ENCODE data around the gene RBM42. TPM values are rescaled to one million over a fixed set of nuclear protein-coding genes. Genes with fewer than 3 reads are reported as not detected.

Gene RBM42
- total RNA-seq, 1 donor from 2014 or later, result 114 TPM

DNA sequence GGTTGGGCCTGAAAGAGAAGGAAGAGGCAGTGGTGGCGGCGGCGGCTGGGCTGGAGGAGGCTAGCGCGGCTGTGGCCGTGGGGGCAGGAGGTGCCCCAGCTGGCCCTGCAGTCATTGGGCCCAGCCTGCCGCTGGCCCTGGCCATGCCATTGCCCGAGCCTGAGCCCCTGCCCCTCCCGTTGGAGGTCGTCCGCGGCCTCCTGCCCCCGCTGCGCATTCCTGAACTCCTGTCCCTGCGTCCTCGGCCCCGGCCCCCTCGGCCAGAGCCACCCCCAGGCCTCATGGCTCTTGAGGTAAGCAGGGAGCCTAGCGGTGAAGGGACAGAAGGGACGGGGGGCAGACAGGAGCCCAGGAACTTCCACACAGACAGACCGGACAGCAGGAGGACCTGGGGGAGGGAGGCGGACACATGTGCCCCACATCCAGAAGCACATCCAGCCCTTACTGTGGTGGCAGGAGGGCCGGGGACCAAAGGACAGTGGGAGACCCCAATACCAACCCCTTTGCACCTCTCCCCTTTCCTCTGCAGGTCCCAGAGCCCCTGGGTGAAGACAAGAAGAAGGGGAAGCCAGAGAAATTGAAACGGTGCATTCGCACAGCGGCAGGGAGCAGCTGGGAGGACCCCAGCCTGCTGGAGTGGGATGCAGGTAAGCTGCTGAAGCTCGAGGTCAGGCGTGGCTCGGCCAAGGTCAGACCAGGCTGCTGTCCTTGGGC, 5.0 kb downstream of the RBM42 start:
- Mint-ChIP-seq H3K4me3 (no peak overlapping the region), H3K4me1 (peaks cover 15% of the 10 kb centered on the region), H3K36me3 (ENCODE audit: low read depth) (peaks cover 58% of the 10 kb centered on the region), H3K9me3 (no peaks in the 10 kb centered on the region), H3K27ac (no peak overlapping the region), H3K27me3 (peaks cover under 1% of the 10 kb centered on the region)
- intact Hi-C loops (cut with micrococcal nuclease), result no loop called here
- no peak for DNase-seq

DNA sequence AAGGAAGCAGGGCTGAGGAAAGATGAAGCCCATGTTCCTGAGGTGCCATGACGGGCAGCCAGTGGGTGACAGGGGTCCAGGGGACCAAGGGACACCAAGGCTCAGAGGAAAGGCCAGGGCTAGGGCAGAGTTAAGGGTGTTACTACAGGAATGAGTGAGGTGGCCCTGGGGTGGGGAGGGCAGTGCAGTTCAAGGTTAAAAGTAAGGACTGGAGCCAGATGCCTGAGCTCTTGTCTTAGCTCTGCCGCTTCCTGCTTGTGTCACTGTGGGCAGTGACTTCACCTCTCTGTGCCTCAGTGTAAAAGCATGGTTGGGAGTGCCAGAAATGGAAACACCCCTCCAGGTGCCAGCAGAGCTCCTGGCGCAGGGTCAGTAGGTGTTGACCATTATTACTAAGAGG, 7.8 kb downstream of the RBM42 start:
- intact Hi-C loops (cut with micrococcal nuclease), result no loop called here
- Mint-ChIP-seq H3K27me3 (no peaks in the 10 kb centered on the region), H3K36me3 (ENCODE audit: low read depth) (peaks cover 47% of the 10 kb centered on the region), H3K4me1 (peaks cover 15% of the 10 kb centered on the region), H3K4me3 (no peak overlapping the region), H3K27ac (no peak overlapping the region), H3K9me3 (no peaks in the 10 kb centered on the region)
- no peak for DNase-seq

DNA sequence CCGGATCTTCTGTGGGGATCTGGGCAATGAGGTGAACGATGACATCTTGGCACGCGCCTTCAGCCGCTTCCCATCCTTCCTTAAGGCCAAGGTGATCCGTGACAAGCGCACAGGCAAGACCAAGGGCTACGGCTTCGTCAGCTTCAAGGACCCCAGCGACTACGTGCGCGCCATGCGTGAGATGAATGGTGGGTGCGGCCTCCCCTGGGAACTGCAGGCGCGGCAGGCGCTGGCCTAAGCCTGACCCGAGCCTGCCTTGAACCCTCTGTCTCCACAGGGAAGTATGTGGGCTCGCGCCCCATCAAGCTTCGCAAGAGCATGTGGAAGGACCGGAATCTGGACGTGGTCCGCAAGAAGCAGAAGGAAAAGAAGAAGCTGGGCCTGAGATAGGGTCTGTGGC, 8.3 kb downstream of the RBM42 start:
- Mint-ChIP-seq H3K4me1 (peaks cover 17% of the 10 kb centered on the region), H3K9me3 (no peaks in the 10 kb centered on the region), H3K27ac (no peak overlapping the region), H3K27me3 (no peaks in the 10 kb centered on the region), H3K4me3 (no peak overlapping the region), H3K36me3 (ENCODE audit: low read depth) (peaks cover 42% of the 10 kb centered on the region)
- no peak for DNase-seq
- intact Hi-C loops (cut with micrococcal nuclease), result no loop called here

DNA sequence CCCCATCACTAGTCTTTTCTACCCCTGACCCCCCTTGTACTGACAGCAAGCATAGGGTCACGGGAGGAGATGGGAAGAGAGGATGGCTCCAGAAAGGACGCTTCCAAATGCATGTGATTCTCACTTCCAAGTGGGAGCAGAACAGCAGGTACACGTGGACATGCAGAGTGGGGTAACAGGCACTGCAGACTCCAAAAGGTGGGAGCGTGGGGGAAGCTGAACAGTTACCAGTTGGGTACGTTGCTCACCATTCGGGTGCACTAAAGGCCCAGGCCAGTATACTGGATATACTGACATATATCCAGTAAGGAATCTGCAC, 10.4 kb downstream of the RBM42 start:
- DNase-seq, result no peak
- Mint-ChIP-seq H3K9me3 (no peaks in the 10 kb centered on the region), H3K27ac (no peak overlapping the region), H3K36me3 (ENCODE audit: low read depth) (peaks cover 23% of the 10 kb centered on the region), H3K27me3 (no peaks in the 10 kb centered on the region), H3K4me1 (peaks cover 19% of the 10 kb centered on the region), H3K4me3 (no peak overlapping the region)
- intact Hi-C loops (cut with micrococcal nuclease), result no loop called here

DNA sequence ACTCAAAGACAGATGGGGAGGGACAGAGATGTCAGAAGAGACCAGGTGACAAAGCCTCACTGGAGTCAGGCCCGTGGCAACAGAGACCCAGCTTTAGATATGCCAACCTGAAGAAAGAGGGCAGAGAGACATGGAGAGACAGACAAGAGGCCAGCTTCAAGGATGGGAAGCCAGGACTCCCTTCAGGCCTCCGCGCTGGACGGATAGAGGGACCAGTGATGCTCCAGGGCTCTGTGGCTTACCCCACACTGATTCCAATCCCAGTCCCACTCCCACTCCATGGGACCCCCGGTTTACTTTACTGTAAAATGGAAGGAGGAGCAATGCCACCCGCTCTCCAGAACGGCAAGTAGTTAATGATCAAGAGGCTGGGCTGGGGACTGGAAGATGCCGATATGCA, 11.0 kb downstream of the RBM42 start:
- Mint-ChIP-seq H3K4me3 (no peak overlapping the region), H3K27me3 (no peaks in the 10 kb centered on the region)
- peak; percentile 57 for DNase-seq

DNA sequence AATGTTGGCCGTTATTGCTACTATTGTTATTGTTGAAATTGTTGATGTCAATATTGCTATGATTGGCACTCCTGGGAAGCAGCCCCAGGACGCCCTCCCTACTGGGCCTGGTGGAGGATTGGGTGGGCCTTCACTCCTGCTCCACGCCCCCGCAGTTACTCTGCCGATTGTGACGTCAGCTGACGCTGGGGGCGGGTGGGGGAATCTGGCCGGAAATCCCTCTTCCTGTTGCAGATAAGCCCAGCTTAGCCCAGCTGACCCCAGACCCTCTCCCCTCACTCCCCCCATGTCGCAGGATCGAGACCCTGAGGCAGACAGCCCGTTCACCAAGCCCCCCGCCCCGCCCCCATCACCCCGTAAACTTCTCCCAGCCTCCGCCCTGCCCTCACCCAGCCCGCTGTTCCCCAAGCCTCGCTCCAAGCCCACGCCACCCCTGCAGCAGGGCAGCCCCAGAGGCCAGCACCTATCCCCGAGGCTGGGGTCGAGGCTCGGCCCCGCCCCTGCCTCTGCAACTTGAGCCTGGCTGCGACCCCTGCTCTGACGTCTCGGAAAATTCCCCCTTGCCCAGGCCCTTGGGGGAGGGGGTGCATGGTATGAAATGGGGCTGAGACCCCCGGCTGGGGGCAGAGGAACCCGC, 12.8 kb downstream of the RBM42 start, which contains the start of gene ETV2:
Gene ETV2, plus strand, starts transcription at position 231 of the 637 bp plus-strand sequence. CDS start 716 bp downstream, outside the sequence.
- Mint-ChIP-seq H3K36me3 (ENCODE audit: low read depth) (peaks cover 10% of the 10 kb centered on the region), H3K27me3 (no peaks in the 10 kb centered on the region), H3K4me1 (peaks cover 36% of the 10 kb centered on the region), H3K9me3 (no peaks in the 10 kb centered on the region), H3K27ac (peak within 1 kb of the TSS; percentile 73), H3K4me3 (peak within 1 kb of the TSS; percentile 82)
- intact Hi-C loops (cut with micrococcal nuclease), result no loop called here
- peak; percentile 88 for DNase-seq

More for the DNA sequence above, 11.0 kb downstream of the RBM42 start:
- intact Hi-C loops (cut with micrococcal nuclease), result no loop called here
- Mint-ChIP-seq H3K4me1 (peaks cover 25% of the 10 kb centered on the region), H3K9me3 (no peaks in the 10 kb centered on the region), H3K27ac (no peak overlapping the region), H3K36me3 (ENCODE audit: low read depth) (peaks cover 20% of the 10 kb centered on the region)

DNA sequence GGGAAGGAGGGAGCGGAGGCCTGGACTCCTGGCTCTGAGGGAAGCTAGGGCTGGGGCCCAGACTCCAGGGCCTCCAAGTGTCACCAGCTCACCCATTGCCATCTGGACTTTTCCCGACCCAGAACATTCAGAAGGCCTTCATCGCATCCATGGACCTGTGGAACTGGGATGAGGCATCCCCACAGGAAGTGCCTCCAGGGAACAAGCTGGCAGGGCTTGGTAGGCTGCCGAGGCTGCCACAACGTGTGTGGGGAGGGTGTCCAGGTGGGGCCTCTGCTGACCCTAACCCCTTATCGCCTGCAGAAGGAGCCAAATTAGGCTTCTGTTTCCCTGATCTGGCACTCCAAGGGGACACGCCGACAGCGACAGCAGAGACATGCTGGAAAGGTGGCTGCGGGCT, 13.5 kb downstream of the RBM42 start:
- Mint-ChIP-seq H3K36me3 (ENCODE audit: low read depth) (peaks cover 4% of the 10 kb centered on the region), H3K4me1 (peaks cover 38% of the 10 kb centered on the region)

DNA sequence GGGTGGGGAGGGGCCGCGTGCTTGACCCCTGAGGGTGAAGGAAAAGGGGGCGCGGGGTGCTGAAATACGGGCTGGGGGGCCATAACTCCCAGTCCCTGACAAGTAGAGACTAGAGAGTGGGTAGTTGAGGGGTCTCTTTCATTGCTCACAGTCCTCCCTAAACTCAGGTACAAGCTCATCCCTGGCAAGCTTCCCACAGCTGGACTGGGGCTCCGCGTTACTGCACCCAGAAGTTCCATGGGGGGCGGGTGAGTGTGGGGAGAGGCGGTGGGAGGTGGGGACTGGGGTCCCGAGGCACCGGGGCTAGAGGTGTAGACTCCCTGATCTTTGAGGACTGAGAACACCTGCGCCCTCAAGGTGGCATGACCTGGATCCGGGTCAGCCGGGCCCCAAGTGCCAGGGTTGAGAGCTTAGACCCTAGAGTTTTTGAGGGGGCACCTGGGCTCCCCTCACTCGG, 14.0 kb downstream of the RBM42 start:
- no peak overlapping the region for H3K27ac Mint-ChIP-seq
- peaks cover 38% of the 10 kb centered on the region for H3K4me1 Mint-ChIP-seq
- H3K27me3 Mint-ChIP-seq, result no peaks in the 10 kb centered on the region
- DNase-seq, result no peak
- peaks cover 4% of the 10 kb centered on the region for H3K36me3 Mint-ChIP-seq (ENCODE audit: low read depth)
- peak overlapping the region; percentile 82 for H3K4me3 Mint-ChIP-seq
- intact Hi-C loops (cut with micrococcal nuclease), result no loop called here
- H3K9me3 Mint-ChIP-seq, result no peaks in the 10 kb centered on the region

More for the DNA sequence above, 13.5 kb downstream of the RBM42 start:
- no peaks in the 10 kb centered on the region for H3K9me3 Mint-ChIP-seq
- no peaks in the 10 kb centered on the region for H3K27me3 Mint-ChIP-seq
- intact Hi-C loops (cut with micrococcal nuclease), result no loop called here
- H3K4me3 Mint-ChIP-seq, result peak overlapping the region; percentile 82
- H3K27ac Mint-ChIP-seq, result peak overlapping the region; percentile 73
- DNase-seq, result peak; percentile 59

DNA sequence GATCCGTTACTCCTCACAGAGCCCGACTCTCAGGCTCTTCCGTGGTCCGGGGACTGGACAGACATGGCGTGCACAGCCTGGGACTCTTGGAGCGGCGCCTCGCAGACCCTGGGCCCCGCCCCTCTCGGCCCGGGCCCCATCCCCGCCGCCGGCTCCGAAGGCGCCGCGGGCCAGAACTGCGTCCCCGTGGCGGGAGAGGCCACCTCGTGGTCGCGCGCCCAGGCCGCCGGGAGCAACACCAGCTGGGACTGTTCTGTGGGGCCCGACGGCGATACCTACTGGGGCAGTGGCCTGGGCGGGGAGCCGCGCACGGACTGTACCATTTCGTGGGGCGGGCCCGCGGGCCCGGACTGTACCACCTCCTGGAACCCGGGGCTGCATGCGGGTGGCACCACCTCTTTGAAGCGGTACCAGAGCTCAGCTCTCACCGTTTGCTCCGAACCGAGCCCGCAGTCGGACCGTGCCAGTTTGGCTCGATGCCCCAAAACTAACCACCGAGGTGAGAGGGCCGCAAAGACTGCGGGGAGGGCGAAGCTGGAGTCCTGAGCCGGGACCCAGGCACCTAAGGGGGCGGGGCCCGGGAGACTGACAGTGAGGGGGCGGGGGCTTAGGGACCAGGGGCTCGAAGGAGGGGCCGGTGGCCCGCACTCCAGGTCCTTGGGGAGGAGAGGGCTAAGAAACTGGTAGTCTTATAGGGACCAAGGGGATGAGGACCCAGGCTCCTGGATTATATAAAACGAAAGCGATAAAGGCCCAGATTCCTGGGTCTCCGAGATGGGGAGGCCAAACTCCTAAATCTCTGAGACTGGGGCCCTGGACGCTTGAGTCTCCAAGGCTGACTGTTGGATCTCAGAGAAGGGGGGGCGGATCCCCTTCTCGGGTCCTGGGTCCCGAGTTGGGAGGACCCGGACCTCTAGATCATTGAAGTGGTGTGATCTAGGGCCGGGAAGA, 14.7 kb downstream of the RBM42 start:
- Mint-ChIP-seq H3K27me3 (no peaks in the 10 kb centered on the region), H3K27ac (peak overlapping the region; percentile 86), H3K36me3 (ENCODE audit: low read depth) (no peaks in the 10 kb centered on the region), H3K4me3 (peak overlapping the region; percentile 82), H3K4me1 (peaks cover 38% of the 10 kb centered on the region), H3K9me3 (no peaks in the 10 kb centered on the region)
- DNase-seq, result peak; percentile 95
- intact Hi-C loops (cut with micrococcal nuclease), result loop anchor here (1.0 to 2.0 kb wide), 3 partner anchors 67 to 97 kb away; no protein-coding TSS in a partner anchor

DNA sequence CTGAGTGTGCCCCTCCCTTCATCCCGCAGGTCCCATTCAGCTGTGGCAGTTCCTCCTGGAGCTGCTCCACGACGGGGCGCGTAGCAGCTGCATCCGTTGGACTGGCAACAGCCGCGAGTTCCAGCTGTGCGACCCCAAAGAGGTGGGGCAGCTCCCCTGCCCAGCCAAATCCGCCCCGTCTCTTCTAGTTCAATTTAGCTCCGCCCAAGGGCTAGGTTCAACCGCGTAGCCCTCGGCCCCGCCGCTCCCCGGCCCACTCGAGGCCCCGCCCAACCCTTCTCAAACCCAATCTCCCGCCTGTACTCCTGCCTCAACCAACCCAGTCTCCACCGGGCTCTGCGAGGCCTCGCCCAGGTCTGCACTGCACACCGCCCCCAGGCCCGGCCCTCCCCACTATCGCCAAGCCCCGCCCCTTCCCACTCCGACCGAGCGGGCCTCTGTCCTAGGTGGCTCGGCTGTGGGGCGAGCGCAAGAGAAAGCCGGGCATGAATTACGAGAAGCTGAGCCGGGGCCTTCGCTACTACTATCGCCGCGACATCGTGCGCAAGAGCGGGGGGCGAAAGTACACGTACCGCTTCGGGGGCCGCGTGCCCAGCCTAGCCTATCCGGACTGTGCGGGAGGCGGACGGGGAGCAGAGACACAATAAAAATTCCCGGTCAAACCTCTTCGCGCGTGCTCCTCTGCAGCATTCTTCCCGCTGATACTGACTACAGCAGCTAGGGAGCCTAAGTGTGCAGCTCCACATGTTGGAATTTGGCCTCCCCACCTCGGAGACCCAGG, 15.6 kb downstream of the RBM42 start:
- Mint-ChIP-seq H3K27me3 (no peaks in the 10 kb centered on the region), H3K9me3 (no peaks in the 10 kb centered on the region), H3K36me3 (ENCODE audit: low read depth) (peaks cover 4% of the 10 kb centered on the region), H3K27ac (peak overlapping the region; percentile 83), H3K4me3 (peak overlapping the region; percentile 82), H3K4me1 (peaks cover 41% of the 10 kb centered on the region)
- peak; percentile 98 for DNase-seq
- intact Hi-C loops (cut with micrococcal nuclease), result loop anchor here (1.0 to 2.0 kb wide), 3 partner anchors 66 to 98 kb away; no protein-coding TSS in a partner anchor

DNA sequence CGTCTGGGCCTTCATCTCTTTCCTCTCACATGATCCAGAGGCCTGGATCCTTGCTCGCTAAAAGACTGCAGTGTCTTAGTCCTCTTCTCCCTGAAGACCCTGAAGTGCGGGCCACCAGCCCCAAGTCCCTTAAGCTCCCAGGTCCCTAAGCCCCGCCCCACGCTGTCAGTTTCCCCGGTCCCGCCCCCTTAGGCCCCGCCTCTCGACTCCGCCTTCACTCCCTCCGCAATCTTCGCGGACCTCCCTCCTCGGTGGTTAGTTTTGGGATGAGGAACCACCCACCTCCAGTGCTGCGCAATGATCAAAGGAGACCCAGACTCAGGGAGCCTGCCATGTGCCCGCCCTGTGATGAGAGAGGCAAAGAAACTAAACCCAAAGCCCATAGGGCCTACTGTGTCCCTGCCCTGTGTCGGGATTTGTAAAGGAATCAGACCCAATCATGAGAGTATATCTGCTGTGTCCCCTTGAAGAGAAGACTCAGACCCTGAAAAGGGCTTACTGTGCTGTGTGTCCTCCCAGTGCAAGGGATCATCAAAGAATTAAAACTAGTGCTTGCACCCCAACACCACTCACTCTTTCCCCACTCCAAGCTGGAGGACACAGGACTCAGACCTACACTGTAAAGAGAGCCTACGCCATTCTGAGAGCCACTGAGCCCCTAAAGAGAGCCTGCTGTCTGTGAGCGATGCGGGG, 16.3 kb downstream of the RBM42 start:
- Mint-ChIP-seq H3K4me1 (peaks cover 41% of the 10 kb centered on the region), H3K27ac (peak overlapping the region; percentile 83), H3K36me3 (ENCODE audit: low read depth) (peaks cover 6% of the 10 kb centered on the region), H3K4me3 (peak overlapping the region; percentile 82), H3K9me3 (no peaks in the 10 kb centered on the region), H3K27me3 (no peaks in the 10 kb centered on the region)
- DNase-seq, result peak; percentile 94
- intact Hi-C loops (cut with micrococcal nuclease), result loop anchor here (1.0 to 2.0 kb wide), 4 partner anchors 17 to 99 kb away; no protein-coding TSS in a partner anchor

DNA sequence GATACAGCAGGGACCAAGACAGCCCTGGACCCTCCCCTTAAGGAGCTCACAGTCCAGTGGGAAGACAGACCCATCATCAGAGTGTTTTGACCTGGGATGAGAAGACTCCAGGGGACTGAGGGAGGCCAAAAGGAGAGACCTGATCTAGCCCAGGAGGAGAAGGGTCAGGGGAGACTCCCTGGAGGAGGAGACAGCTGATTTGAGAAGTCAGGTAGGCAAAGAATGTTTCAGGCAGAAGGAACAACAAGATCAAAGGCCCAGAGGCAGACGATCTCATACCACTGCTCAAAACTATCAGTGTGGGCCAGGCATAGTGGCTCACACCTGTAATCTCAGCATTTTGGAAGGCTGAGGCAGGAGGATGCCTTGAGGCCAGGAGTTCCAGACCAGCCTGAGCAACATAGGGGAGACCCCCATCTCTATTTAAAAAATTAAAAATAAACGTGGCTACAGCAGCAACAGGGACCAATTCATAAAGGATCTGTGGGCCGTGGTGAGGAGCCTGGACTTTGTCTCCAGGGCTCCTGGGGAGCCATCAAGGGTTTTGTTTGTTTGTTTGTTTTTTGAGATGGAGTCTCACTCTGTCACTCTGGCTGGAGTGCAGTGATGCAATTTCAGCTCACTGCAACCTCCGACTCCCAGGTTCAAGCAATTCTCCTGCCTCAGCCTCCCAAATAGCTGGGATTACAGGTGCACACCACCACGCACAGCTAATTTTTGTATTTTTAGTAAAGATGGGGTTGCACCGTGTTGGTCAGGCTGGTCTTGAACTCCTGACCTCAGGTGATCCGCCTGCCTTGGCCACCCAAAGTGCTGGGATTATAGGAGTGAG, 17.1 kb downstream of the RBM42 start:
- intact Hi-C loops (cut with micrococcal nuclease), result loop anchor here (1.0 to 2.0 kb wide), 3 partner anchors 18 to 95 kb away; no protein-coding TSS in a partner anchor
- Mint-ChIP-seq H3K9me3 (no peaks in the 10 kb centered on the region), H3K4me1 (peaks cover 43% of the 10 kb centered on the region)

More for the DNA sequence above, 17.1 kb downstream of the RBM42 start:
- peak; percentile 60 for DNase-seq
- no peak overlapping the region for H3K27ac Mint-ChIP-seq
- H3K27me3 Mint-ChIP-seq, result no peaks in the 10 kb centered on the region
- peaks cover 9% of the 10 kb centered on the region for H3K36me3 Mint-ChIP-seq (ENCODE audit: low read depth)
- no peak overlapping the region for H3K4me3 Mint-ChIP-seq

All from activated CD4-positive, alpha-beta T cell treated with anti-CD3 and anti-CD28 coated beads, Interleukin-2, amount 10 ng/mL, durations not matched to agents 24 days and 14 days (primary cell).